NK-92 treated with Interleukin-12 subunit alpha and Interleukin-12 subunit beta, amount 100 ng/mL, for 24 hours (cell line): Measurements from ENCODE around the gene DOCK2.
A peak's percentile ranks its signal among the peaks of the same experiment; 100 is the strongest.
"Not testable (repeated sequence)": the region's sequence is repeated elsewhere in the genome, so short reads cannot be mapped to it uniquely, and the experiment has no call there.

ENCODE experiments used
- DNase-seq: peaks from one replicate; lab custom pipeline; 2025; lab: John Stamatoyannopoulos, UW

DOCK2 gene

DNA sequence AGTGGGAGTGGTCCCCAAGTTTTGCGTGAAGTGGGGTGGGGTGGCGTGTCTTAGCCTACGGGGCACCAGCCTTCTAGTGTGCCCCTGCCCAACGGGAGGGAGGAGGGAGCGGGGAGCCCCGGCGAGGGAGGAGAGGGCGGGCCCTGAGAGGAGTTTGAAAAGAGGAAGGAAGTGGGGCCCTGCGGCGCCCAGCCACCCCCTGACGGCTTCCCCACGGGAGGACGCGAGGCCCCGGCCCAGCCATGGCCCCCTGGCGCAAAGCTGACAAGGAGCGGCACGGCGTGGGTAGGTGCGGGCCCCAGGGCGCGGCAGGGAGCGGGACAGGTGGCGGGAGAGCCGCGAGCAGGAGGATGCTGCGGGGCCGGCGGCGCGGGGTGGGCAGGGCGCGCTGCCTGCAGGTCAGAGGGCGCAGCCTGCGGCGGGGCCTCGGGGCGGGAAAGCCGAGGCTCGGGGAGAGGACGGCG, at the start of gene DOCK2:
DOCK2 (plus strand) TSS at position 191 of the 464 bp plus-strand sequence; CDS start at position 243, 52 bp downstream.
- DNase-seq = peak; percentile 77

DNA sequence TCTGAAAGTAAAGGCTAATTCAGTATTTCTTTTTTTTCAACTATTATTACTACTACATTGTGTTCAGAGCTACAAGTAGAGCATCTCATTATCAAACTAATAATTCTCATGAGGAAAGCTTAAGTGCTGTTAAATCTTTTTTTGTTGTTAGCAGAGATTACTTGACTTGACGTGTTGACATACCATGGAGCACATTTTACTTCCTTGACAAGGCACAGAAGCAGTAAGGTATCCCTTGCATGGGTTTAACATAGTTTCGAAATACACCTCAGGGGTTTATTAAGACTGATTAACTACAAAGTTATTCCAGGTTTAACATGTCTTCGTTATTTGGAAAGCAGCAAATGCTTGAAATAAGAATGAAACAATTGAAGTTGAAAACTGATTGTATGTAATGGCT, 46.5 kb upstream of the DOCK2 start:
- no peak for DNase-seq

DNA sequence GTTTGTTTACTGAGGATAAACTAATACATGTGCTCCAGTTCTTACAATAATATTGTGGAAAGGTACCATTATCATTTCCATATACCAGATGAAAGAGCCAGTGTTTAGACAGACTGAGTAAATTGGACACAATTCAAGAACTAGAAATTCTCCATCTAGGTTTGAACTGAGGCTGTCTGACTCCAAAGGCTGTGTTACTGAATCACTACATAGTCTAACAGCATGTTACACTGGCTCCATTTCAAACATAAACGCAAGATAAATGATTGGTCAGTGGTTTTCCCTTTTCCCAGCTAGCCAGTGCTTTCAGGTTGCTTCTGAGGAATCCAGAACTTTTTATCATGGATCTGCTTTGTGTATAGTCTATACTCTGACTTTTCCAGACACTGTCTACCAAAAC, 45.4 kb upstream of the DOCK2 start:
- no peak for DNase-seq

DNA sequence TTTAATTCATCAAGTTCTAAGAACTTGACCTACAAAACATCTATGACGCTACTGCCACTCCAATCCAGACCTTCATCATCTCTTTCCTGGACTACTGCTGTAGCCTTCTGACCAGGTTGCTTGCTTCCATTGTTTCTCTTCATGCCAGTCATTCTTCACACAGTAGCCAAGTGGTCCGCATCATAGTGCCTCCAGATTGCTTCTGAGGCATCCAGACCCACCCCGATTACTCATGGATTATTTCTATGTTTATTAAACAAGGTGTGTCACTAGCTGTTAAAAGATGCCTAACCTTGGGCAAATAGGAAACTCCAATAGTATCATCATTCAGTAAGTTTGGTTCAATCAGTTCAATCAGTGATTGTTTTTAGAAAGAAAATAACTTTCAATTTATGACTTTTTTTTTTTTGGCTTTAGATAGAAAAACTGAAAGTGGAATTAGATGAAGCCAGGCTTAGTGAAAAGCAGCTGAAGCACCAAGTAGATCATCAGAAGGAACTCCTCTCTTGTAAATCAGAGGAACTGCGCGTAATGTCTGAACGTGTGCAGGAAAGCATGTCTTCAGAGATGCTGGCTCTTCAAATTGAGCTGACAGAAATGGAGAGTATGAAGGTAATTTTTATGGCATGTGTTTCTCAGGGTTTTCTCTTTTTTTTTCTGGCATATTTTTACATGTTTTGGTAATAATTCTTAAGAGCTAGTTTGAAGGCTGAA, 44.0 kb upstream of the DOCK2 start:
- DNase-seq = no peak

DNA sequence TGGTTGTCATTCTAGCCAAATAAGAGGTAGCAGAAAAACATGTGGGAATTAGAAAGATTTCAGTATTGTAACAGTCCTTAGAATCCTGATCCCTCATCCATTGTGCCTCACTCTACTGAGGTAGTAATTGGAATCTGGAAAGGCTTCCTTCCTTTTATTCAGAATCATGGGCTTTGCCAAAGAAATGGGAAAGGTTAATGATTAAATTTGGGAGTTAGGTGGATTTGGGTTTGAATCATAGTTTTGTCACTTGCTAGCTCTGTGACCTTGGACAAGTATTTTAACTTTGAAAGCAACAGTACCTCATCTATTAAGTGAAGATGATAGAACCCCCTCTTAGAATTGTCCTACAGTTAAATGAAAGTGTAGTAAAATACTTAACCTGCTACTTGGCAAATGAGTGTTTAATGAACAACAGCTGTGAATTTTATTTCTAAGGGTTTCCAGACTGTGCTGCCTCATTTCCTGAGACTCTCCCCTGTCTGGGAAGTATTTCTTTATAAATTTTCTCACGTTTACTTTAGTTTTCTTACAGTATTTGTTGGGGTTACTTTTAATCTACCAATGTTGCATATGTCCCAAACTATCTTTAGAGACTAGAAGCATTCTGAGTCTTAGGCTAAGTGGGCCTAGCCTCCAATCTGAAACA, 41.8 kb upstream of the DOCK2 start:
- DNase-seq = no peak

DNA sequence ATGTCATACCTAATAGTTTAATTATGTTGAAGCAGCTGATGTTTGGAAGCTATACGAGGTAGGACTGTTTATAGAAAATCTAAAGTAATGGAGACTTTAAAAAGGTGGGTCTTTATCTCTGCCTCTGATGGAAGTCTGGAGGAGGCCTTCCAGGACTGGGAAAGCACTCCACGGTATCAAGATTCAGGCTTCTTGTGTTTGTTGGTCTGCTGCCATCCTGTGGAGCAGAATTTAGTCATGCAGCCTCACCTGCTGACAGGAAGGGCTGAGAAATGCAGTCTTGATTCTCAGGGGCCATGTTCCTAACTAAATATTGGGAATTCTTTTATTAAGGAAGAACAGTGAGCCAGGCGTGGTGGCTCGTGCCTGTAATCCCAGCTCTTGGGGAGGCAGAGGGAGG, 37.6 kb upstream of the DOCK2 start:
- no peak for DNase-seq

DNA sequence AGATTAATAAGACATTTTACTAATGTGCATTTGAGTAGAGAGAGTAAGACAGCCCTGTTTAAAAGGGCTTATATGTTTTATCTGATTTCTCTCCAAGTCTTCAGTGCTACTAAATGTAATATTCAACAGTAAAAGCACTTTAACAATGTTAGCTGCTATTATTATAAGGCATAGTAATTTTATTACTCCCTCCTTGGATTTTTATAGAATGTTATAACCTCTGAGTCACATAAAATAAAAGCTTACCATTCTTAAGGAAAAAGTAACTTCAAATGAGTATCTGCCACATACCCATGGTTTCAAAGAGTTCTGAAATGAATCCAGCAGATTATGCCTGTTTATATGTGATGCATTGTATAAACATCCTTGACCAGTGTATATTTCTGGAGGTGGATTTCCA, 34.5 kb upstream of the DOCK2 start:
- DNase-seq = no peak

DNA sequence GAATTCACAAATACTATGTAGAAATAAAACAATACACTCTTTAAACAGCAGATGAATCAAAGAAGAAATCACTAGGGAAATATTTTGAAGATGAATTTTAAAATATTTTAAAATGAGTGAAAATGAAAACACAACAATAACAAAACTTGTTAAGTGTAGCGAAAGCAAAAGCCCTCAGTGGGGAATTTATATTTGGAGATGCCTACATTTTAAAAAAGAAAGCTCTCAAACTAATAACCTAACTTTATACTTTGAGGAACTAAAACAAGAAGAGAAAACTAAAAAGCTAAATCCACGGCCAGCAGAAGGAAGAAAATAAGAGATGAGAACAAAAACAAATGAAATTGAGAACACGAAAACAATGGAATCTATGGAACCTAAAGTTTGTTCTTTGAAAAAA, 30.8 kb upstream of the DOCK2 start:
- no peak for DNase-seq

DNA sequence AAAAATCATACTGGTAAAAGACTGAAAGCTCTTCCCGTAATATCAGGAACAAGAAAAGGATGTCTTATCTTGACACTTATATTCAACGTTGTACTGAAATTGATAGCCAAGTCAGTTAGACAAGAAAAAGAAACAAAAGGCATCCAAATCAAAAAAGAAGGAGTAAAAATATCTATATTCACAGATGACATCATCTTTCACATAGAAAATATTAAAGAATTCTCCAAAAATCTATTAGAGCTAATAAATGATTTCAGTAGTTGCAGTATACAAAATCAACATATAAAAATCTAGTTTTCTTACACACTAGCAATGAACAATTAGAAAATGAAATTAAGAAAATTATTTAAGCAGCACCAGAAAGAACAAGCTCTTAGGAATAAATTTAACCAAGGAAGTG, 29.2 kb upstream of the DOCK2 start:
- no peak for DNase-seq

DNA sequence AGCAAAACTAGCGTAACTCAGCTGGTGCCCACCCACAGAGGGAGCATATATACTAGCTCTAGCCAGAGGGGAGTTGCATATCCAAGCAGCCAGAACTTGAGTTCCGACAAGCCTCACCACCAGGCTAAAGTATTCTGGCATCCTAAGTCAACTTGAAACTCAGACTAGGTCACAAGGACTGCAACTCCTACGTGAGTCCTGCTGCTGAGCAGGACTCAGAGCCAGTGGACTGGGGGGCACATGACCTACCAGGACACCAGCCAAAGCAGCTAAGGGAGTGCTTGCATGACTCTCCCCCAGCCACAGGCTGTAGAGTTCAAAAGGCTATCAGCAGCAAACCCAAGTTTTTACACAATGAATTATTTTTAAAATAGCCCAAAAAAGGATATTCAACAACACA, 27.4 kb upstream of the DOCK2 start:
- DNase-seq = no peak

DNA sequence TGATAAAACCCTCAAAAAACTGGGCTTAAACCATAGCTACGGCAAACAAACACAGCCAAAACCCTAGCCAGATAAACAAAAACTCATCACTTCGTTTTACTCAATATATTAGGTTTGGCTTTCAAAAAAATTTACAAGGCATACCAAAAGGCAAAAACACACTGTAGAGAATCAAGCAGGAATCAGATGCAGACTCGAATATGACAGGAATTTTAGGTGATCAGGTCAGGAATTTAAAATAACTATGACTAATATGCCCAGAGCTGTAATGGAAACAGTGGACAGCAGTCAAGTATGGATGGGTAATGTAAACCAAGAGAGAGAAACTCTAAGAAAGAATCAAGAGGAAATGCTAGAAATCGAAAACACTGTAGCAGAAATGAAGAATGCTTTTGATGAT, 26.5 kb upstream of the DOCK2 start:
- no peak for DNase-seq

DNA sequence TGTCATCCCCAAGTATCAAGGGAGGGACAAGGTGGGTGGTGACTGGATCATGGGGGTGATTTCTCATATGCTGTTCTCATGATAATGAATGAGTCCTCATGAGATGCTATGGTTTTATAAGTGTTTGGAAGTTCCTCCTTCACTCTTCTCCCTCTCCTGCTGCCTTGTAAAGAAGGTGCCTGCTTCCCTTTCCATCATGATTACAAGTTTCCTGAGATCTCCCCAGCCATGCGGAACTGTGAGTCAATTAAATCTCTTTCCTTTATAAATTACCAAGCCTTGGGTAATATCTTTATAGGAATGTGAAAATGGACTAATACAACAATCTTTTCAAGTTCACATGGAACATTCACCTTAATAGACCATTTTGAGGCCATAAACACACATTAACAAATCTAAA, 21.5 kb upstream of the DOCK2 start:
- no peak for DNase-seq

DNA sequence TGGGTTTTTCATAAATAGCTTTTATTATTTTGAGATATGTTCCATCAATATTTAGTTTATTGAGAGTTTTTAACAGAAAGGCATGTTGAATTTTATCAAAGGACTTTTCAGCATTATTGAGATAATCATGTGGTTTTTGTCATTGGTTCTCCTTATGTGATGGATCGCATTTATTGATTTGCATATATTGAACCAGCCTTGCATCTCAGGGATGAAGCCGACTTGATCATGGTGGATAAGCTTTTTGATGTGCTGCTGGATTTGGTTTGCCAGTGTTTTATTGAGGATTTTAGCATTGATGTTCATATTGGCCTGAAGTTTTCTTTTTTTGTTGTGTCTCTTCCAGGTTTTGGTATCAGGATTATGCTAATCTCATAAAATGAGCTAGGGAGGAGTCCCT, 12.8 kb upstream of the DOCK2 start:
- DNase-seq = not testable (repeated sequence)

DNA sequence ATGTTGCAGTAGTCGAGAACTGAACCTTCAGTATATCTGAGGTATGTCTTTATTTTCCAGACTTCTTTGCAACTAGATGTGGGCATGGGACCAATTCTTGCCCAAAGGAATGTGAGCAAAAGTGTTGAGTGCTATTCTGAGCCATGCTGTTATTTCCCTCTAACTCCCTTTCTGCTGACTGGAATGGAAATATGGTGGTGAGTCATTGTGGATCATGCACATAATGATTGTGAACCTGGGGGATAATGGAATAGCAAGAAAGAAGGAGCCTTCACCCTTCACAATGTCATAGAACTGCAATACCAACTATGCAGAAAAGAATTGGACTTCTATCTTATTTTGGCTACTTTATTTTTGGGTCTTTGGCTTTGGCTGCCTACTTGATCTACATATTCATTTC, 10.3 kb upstream of the DOCK2 start:
- DNase-seq = no peak

DNA sequence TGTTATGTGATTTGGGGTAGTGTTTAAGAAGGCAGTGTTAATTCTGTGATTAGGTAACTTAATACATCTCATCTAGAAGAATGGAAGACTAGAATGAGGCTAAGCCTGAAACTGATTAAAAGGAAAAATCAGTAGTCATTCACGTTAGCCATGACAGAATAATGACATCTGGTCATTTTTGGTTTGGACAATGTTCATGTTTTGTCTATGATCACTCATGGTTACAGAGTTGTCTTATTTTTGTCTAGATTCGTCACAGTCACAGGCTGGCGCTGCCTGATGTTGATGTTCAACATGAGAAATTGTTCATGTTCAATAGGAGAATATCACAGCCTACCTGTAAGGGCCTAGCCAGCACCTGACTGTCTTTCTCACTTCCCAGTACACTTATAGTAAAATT, 9.5 kb upstream of the DOCK2 start:
- DNase-seq = no peak

DNA sequence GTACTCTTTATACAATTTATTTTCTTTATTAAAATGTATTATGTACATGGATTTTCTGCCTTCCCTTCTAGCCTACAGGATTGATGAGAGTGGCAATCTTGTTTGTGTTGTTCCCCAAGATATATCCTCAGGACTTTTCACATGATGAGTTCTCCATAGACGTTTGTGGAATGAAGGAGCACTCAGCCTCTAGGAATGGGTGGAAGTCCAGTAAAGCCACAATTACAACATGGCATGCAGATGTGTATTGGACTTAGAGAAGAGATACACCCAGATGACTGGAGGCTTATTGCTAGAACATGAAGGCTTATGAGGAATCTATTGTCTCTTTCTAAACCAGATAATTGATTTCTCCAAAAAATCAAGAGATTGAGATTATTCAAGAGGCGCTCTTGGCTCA, 8.2 kb upstream of the DOCK2 start:
- DNase-seq = no peak

DNA sequence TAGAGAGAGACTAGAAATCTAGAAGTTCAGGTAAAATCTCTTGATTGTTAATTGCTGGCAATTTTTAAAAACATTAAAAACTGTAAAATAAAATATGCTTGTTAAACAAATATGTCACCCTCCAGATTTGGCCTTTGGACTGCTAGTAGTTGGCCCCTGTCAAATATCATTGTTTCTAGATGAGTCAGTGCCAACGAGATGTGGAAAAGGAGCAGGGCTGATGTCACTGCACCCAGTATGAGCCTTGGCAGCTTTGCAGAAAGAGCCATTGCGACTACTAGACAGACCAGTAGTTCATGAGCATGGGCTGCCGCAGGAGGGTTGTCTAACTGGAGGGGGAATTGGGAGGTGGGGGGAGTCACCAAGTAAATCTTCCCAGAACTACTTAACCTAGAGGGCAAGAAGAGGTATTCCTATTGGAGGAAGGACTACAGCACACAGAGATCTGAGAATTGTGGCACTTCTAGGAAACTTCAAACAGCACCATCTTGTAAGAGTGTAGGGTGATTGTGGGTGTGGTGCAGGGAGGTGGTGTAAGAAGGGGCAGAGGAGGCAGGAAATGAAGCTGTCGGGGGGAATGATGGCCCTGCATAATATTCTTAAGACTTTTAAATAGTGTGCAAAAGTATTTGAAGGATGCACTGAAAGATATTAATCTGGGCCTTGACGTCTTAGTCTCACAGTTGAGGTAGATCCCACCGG, 7.1 kb upstream of the DOCK2 start:
- DNase-seq = no peak

DNA sequence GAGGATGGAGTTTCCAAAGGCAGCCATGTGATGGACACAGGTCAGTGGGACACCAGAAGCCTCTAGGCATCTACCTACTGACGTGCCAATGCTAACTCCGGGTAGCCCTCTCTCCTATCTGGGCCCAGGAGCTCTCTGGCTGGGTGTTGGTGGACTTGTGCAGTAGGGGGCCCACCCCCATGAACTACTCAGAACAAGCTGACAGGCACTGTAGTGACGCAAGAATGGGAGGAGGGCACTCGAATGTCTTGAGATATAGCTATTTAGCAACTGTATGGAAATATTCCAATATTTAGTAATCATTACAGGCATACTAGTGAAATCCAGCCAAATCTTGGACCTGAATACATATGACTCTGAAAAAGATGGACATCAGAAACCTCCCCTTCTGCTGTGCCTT, 5.7 kb upstream of the DOCK2 start:
- DNase-seq = no peak

DNA sequence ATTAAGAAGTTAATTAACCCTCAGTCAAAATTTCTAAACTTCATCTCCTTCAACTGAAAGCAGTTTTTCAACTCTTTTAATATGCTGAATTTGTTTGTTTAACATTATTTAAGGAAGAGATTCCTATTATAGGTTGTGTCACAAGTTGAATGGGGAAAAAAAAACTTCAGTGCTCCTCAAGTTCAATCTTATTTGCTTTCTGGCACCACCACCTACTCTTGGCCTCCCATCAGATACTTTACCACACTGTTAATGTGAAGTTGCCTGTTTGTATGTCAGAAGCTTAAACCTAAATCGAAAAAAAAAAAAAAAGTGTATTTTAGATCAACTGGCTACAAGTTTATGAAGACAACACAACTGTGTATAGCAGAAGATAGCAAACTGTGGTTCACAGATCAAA, 4.1 kb upstream of the DOCK2 start:
- no peak for DNase-seq

DNA sequence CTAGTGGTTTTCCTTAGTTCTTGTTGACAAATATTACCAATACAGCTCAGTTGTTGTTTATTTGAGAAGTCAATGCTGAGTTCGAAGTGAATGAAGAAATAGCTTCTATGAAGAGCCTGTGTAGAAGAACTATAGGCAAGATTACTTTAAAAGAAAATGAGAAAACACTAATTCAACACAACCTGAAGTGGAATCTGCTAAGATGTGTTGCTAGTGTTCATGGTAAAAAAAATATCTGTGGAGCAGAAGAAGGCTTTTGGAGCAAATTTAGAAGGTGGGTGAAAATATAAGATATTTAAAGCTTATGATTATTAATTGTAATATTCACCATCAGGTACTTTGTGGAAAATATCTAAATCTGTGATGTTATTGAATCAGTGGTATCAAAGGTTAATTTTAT, 2.5 kb upstream of the DOCK2 start:
- DNase-seq = no peak

DNA sequence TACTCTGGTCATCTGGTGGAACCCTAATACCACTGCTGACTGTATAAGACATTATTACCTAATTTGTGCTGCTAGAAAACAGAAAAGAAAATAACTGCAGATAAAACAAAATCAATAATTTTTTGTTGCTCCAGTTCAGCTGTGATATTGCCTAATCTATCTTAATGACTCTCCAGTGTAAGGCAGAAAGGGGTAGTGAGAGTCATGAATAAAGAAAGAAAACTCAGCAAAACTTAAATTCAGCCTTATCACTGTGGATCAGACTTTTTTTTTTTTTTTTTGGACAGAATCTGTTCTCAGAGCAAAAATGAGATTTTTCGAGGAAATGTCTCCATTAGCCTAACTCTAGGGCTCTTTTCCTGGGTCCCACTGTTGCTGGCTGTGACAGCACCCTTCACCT, 1.1 kb upstream of the DOCK2 start:
- DNase-seq = no peak

DNA sequence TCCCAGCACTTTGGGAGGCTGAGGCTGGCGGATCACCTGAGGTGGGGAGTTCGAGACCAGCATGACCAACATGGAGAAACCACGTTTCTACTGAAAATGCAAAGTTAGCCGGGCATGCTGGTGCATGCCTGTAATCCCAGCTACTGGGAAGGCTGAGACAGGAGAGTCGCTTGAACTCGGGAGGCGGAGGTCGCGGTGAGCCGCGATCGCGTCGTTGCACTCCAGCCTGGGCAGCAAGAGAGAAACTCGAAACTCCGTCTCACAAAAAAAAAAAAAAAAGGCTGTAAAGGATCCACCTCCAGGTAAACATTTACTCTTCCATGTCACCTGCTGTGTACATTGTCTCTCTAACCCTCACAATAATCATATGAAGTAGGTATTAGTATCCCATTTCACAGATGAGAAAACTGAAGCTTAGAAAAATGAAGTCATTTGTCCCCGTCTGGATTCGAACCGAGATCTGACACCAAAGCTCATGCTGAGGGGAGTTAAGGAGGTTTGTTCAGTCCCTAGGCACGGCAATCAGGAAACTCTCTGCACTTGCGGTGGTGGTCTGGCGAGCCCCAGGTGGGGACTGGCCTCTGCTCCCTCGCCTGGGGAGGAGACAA, 494 bp upstream of the DOCK2 start:
- DNase-seq = no peak

DNA sequence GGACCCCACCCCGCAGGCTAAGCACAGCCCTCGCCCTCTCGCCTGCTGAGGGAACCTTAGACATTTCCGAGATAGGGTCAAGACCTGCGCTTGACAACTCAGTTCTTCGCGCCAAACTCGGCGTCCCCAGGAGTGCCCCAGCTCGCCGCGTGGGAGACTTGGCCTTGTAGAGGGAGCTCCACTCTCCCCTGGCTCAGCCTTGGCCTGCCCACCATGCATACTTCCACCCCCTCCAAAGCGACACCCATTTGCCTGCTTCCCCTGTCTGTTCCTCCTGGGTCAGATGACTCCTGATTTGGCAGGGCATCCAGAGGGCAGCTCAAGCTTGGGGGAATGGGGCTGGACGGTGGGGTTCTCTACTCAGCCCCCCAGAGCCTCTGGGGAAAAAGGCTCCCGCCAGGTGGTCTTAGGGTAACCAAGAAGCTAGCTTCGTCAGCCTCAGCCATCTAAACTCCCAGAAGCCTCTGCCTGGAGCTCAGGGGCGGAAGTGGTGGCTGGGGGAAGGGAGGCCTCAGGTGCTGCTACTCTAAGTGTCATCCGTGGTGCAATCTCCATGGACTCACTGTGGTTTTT, 560 bp downstream of the DOCK2 start:
- DNase-seq = peak; percentile 78
